Measurements from ENCODE around the gene DUOXA2.
"Not testable (repeated sequence)": the region's sequence is repeated elsewhere in the genome, so short reads cannot be mapped to it uniquely, and the experiment has no call there.

The DUOXA2 gene

GRCh38 chr15:45118131-45118588, 4.0 kb downstream of the DUOXA2 start:
- DNase-seq = peak; percentile 94

- DNase-seq = no peak
Measured at GRCh38 chr15:45118996-45119395, 4.9 kb downstream of the DUOXA2 start.

- DNase-seq = no peak
Measured at GRCh38 chr15:45120081-45120972, 6.2 kb downstream of the DUOXA2 start.

- DNase-seq = no peak
Measured at GRCh38 chr15:45121020-45121419, 6.9 kb downstream of the DUOXA2 start.

- DNase-seq = no peak
Measured at GRCh38 chr15:45121706-45122417, 7.7 kb downstream of the DUOXA2 start.

GRCh38 chr15:45122719-45123118, 8.6 kb downstream of the DUOXA2 start:
- DNase-seq = no peak

- no peak for DNase-seq
Measured at GRCh38 chr15:45123397-45123796, 9.3 kb downstream of the DUOXA2 start.

- peak; percentile 63 for DNase-seq
Measured at GRCh38 chr15:45126535-45127158, 12.5 kb downstream of the DUOXA2 start.

GRCh38 chr15:45128971-45129639, 15.0 kb downstream of the DUOXA2 start:
- no peak for DNase-seq

- DNase-seq = no peak
Measured at GRCh38 chr15:45129651-45130129, 15.6 kb downstream of the DUOXA2 start, which contains the start of the genes DUOX1 and DUOXA1. TSS of gene DUOX1 (plus strand) at chr15:45129994. CDS start at chr15:45131967, 1,973 bp downstream. TSS of gene DUOXA1 (minus strand) at chr15:45129879. CDS start at chr15:45123014, 6,865 bp downstream.

- no peak for DNase-seq
Measured at GRCh38 chr15:45130291-45131000, 16.3 kb downstream of the DUOXA2 start.

- DNase-seq = no peak
Measured at GRCh38 chr15:45131510-45131909, 17.4 kb downstream of the DUOXA2 start.

GRCh38 chr15:45132844-45133560, 18.9 kb downstream of the DUOXA2 start:
- no peak for DNase-seq

GRCh38 chr15:45133561-45133920, 19.4 kb downstream of the DUOXA2 start:
- DNase-seq = no peak

- no peak for DNase-seq
Measured at GRCh38 chr15:45134046-45134445, 19.9 kb downstream of the DUOXA2 start.

GRCh38 chr15:45134682-45135604, 20.8 kb downstream of the DUOXA2 start:
- DNase-seq = no peak

GRCh38 chr15:45135705-45136377, 21.7 kb downstream of the DUOXA2 start:
- DNase-seq = not testable (repeated sequence)

- DNase-seq = no peak
Measured at GRCh38 chr15:45136378-45136764, 22.2 kb downstream of the DUOXA2 start.

GRCh38 chr15:45137703-45138102, 23.6 kb downstream of the DUOXA2 start:
- no peak for DNase-seq
